CD4-positive, alpha-beta T cell (primary cell): Measurements from ENCODE around the gene OSBPL10. TPM values are rescaled to one million over a fixed set of nuclear protein-coding genes. Genes with fewer than 3 reads are reported as not detected.

Experiments
- ATAC-seq: fragments of 200-7000 bp; cut with Tn5 transposase; one replicate; pipeline ENCODE4 v1.10.0; 2022; ENCODE audit warnings: mild to moderate bottlenecking; ENCODE audit not compliant: poor library complexity
- CTCF ChIA-PET: fragments of 350-600 bp; sonication (Branson Sonifier 250); formaldehyde crosslinking; loops from one replicate; lab custom pipeline; 2021; ENCODE audit warnings: antibody characterized with exemption, inconsistent platforms; lab: Charles Lee
- POLR2A ChIA-PET: fragments of 350-600 bp; sonication (Branson Sonifier 250); formaldehyde crosslinking; loops from one replicate; lab custom pipeline; 2021; ENCODE audit warnings: antibody characterized with exemption, inconsistent platforms; lab: Charles Lee
- DNase-seq, 14 experiments: peaks; one replicate each; pipeline ENCODE4 v3.0.0-alpha.2; 2013 to 2020; ENCODE audit warnings: mixed read lengths in 2 of 14
- H3K27ac ChIP-seq, 2 donors: one replicate each; pipeline versions ENCODE4 v1.5.1 to v1.7.0; 2013; ENCODE audit warnings: low read length in 2 of 2, low read depth in 1 of 2, mild to moderate bottlenecking in 1 of 2
- H3K27me3 ChIP-seq, 2 experiments: 1 replicate in 1 of 2; 2 replicates in 1 of 2; pipeline versions ENCODE4 v1.6.1 to v1.7.0; 2013; ENCODE audit warnings: low read length in 2 of 2, control low read depth in 1 of 2, mild to moderate bottlenecking in 1 of 2, moderate library complexity in 1 of 2; ENCODE audit not compliant: insufficient read depth in 2 of 2, control insufficient read depth in 1 of 2
- H3K36me3 ChIP-seq: one replicate; pipeline ENCODE4 v1.6.1; 2013; ENCODE audit warnings: low read length, control low read depth; ENCODE audit not compliant: insufficient read depth
- H3K4me1 ChIP-seq: one replicate; pipeline ENCODE4 v1.6.1; 2013; ENCODE audit warnings: low read length, control low read depth; ENCODE audit not compliant: insufficient read depth
- H3K4me3 ChIP-seq: one replicate; pipeline ENCODE4 v1.5.1; 2013; ENCODE audit warnings: mild to moderate bottlenecking, low read length, moderate library complexity
- H3K9me3 ChIP-seq, 2 experiments: 1 replicate in 1 of 2; 2 replicates in 1 of 2; pipeline versions ENCODE4 v1.6.1 to v1.7.0; 2013; ENCODE audit warnings: low read length in 2 of 2, mild to moderate bottlenecking in 2 of 2, control low read depth in 1 of 2, moderate library complexity in 1 of 2; ENCODE audit not compliant: control insufficient read depth in 1 of 2, insufficient read depth in 1 of 2
- H3K27ac Mint-ChIP-seq: one replicate; pipeline ENCODE4 v1.8.0; 2020; ENCODE audit warnings: mixed read lengths
- H3K27me3 Mint-ChIP-seq: one replicate; pipeline ENCODE4 v1.8.0; 2021; ENCODE audit warnings: mixed read lengths
- H3K36me3 Mint-ChIP-seq: one replicate; pipeline ENCODE4 v1.8.0; 2021; ENCODE audit warnings: low read depth, mixed read lengths
- H3K4me1 Mint-ChIP-seq: one replicate; pipeline ENCODE4 v1.8.0; 2021; ENCODE audit warnings: low read depth, mixed read lengths
- H3K4me3 Mint-ChIP-seq: one replicate; pipeline ENCODE4 v1.8.0; 2020; ENCODE audit warnings: mild to moderate bottlenecking, mixed read lengths
- H3K9me3 Mint-ChIP-seq: one replicate; pipeline ENCODE4 v1.8.0; 2020; ENCODE audit warnings: mixed read lengths
- intact Hi-C, 2 experiments: fragments of 100-400 bp; cut with DNase I in 1 of 2; cut with micrococcal nuclease in 1 of 2; formaldehyde crosslinking; loops; one replicate each; pipeline versions ENCODE4 v1.15.1 to v1.9.0; 2023 to 2025; cut with DNase I, micrococcal nuclease
- total RNA-seq, 174 experiments: library from RNA in 2 of 174; stranded (reverse) in 2 of 174; gene quantifications; one replicate each; pipeline ENCODE4 v1.2.3 and lab custom pipeline; 2021 to 2026
- TF ChIP-seq, protein P1 (sequence below): fragments of 200-600 bp; IDR thresholded peaks from one replicate; pipeline ENCODE4 v1.8.0; 2022; ENCODE audit warnings: antibody characterized with exemption, mild to moderate bottlenecking

Gene OSBPL10
- total RNA-seq, 2 experiments from 2014 or later = not detected

DNA sequence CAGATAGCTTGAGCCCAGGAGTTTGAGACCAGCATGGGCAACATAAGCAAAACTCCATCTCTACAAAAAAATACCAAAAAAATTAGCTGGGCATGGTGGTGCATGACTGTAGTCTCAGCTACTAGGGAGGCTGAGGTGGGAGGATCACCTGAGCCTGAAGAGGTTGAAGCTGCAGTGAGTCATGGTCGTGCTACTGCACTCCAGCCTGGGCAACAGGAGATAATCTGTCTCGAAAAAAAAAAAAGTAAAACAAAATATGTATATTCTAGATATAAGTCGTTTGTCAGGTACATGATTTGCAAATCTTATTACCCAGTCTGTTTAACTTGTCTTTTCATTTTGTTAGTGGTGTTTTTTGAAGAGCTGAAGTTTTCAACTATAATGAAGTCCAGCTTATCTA, 40.7 kb upstream of the OSBPL10 start:
- no peaks in the 10 kb centered on the region for H3K27me3 ChIP-seq
- no peaks in the 10 kb centered on the region for H3K36me3 Mint-ChIP-seq
- no peak overlapping the region for H3K4me3 ChIP-seq
- no peak overlapping the region for H3K27ac Mint-ChIP-seq
- H3K4me1 ChIP-seq = no peaks in the 10 kb centered on the region
- H3K9me3 ChIP-seq = no peaks in the 10 kb centered on the region
- intact Hi-C loops = loop anchor here in 1 of 2 experiments (5.0 kb wide), 1 partner anchor 321 kb away; no protein-coding TSS in a partner anchor
- H3K27ac ChIP-seq = no peak overlapping the region
- ChIA-PET CTCF (interaction anchor here (1.6 kb wide), 1 partner anchor 124 kb away, joined by 3 read pairs; no protein-coding TSS in a partner anchor), POLR2A (no interaction called here)
- H3K4me1 Mint-ChIP-seq = no peaks in the 10 kb centered on the region
- no peaks in the 10 kb centered on the region for H3K9me3 Mint-ChIP-seq
- ATAC-seq (no peak), DNase-seq (no peak)
- no peak overlapping the region for H3K4me3 Mint-ChIP-seq
- no peaks in the 10 kb centered on the region for H3K27me3 Mint-ChIP-seq
- H3K36me3 ChIP-seq = no peaks in the 10 kb centered on the region
- TF ChIP-seq, protein P1, sequence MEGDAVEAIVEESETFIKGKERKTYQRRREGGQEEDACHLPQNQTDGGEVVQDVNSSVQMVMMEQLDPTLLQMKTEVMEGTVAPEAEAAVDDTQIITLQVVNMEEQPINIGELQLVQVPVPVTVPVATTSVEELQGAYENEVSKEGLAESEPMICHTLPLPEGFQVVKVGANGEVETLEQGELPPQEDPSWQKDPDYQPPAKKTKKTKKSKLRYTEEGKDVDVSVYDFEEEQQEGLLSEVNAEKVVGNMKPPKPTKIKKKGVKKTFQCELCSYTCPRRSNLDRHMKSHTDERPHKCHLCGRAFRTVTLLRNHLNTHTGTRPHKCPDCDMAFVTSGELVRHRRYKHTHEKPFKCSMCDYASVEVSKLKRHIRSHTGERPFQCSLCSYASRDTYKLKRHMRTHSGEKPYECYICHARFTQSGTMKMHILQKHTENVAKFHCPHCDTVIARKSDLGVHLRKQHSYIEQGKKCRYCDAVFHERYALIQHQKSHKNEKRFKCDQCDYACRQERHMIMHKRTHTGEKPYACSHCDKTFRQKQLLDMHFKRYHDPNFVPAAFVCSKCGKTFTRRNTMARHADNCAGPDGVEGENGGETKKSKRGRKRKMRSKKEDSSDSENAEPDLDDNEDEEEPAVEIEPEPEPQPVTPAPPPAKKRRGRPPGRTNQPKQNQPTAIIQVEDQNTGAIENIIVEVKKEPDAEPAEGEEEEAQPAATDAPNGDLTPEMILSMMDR = no peak

- no peaks in the 10 kb centered on the region for H3K4me1 Mint-ChIP-seq
- no peak overlapping the region for H3K27ac ChIP-seq
- DNase-seq (no peak), ATAC-seq (no peak)
- POLR2A ChIA-PET = no interaction called here
- H3K27me3 Mint-ChIP-seq = no peaks in the 10 kb centered on the region
- H3K4me3 ChIP-seq = no peak overlapping the region
- H3K4me3 Mint-ChIP-seq = no peak overlapping the region
- no peaks in the 10 kb centered on the region for H3K9me3 Mint-ChIP-seq
- no peaks in the 10 kb centered on the region for H3K36me3 ChIP-seq
- H3K9me3 ChIP-seq = no peaks in the 10 kb centered on the region
- no peaks in the 10 kb centered on the region for H3K27me3 ChIP-seq
- H3K36me3 Mint-ChIP-seq = no peaks in the 10 kb centered on the region
- TF ChIP-seq, protein P1 = no peak
- intact Hi-C loops = loop anchor here in 1 of 2 experiments (5.0 kb wide), 1 partner anchor 321 kb away; no protein-coding TSS in a partner anchor
- CTCF ChIA-PET = no interaction called here
- no peaks in the 10 kb centered on the region for H3K4me1 ChIP-seq
- no peak overlapping the region for H3K27ac Mint-ChIP-seq
Observed at GRCh38 chr3:32021155-32021554, 40.1 kb upstream of the OSBPL10 start.

DNA sequence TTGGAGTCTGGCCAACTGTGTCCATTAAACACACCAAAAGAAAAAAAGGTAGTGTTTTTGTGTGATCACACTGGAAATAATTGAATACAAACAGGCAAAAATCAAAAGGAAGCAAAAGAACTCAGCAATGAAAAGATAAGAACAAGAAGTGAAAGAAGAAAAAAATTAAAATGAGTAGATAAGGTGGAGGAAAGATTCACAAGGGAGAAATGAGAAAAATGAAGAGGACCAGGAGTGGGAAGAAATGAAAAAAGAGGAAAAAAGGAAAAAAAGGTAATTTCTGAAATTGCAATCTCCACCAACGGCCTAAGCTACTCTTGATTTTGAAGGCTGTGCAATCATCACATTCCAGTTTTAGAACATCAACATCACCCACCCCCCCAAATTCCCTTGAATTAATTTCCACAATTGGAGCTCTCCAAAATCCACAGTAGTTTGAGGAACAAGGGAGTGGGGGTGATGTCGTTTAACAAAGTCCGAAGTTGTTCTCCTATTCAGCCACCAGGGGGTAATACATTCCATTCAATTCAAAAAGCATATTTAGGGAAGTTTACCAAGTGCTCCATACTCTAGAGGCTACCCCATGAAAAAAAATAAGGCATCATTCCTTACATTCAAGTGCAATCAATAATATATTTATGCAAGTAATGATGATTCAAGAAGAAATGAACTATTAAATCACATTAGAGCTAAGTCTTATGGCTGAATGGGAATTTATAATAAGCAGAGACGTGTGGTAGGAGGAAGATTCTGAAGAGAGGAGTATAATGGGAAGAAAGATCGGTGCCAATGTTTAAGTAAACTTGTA, 37.9 kb upstream of the OSBPL10 start:
- H3K4me1 Mint-ChIP-seq = no peaks in the 10 kb centered on the region
- H3K27ac ChIP-seq = no peak overlapping the region
- no peak for ATAC-seq
- H3K9me3 ChIP-seq = no peaks in the 10 kb centered on the region
- no peak overlapping the region for H3K27ac Mint-ChIP-seq
- no peaks in the 10 kb centered on the region for H3K4me1 ChIP-seq
- H3K36me3 ChIP-seq = no peaks in the 10 kb centered on the region
- no peaks in the 10 kb centered on the region for H3K9me3 Mint-ChIP-seq
- CTCF ChIA-PET = interaction anchor here (1.3 to 2.4 kb wide), 4 partner anchors 96 to 127 kb away, joined by 3 to 24 read pairs (median 6); no protein-coding TSS in a partner anchor
- no peaks in the 10 kb centered on the region for H3K27me3 Mint-ChIP-seq
- intact Hi-C loops = loop anchor here in 1 of 2 experiments (1.0 to 5.0 kb wide), 2 partner anchors 125 to 318 kb away; no protein-coding TSS in a partner anchor
- TF ChIP-seq, protein P1 = peak; percentile 88
- H3K36me3 Mint-ChIP-seq = no peaks in the 10 kb centered on the region
- DNase-seq = peak in 4 of 14 experiments; percentile 13 to 62 (median 54)
- POLR2A ChIA-PET = interaction anchor here (1.0 to 1.3 kb wide), 2 partner anchors 96 to 108 kb away, joined by 3 read pairs; no protein-coding TSS in a partner anchor
- no peaks in the 10 kb centered on the region for H3K27me3 ChIP-seq
- H3K4me3 Mint-ChIP-seq = no peak overlapping the region
- no peak overlapping the region for H3K4me3 ChIP-seq
